Subcutaneous adipose tissue (tissue), 4 donors: ENCODE results near the gene TEX2. TPM values are rescaled to one million over a fixed set of nuclear protein-coding genes. Genes with fewer than 3 reads are reported as not detected.

Source experiments
- CTCF ChIP-seq: fragments of 450-650 bp; IDR thresholded peaks from one replicate; pipeline ENCODE4 v1.5.1; 2016; ENCODE audit warnings: low read depth, mild to moderate bottlenecking, control low read depth, antibody characterized with exemption, moderate library complexity
- total RNA-seq, 4 donors: library from RNA; depleted of rRNA; stranded (reverse); fragments of >200 nt; gene quantifications; one replicate each; pipeline ENCODE4 v1.1.0, GENCODE V29; 2016

TEX2 gene
- total RNA-seq, 4 donors from 2014 or later = 75.3 to 119 (median 102) TPM

- no peak for TF ChIP-seq CTCF
These were observed 47.1 kb downstream of the TEX2 start for GRCh38 chr17:64216000-64216337.

GRCh38 chr17:64214950-64215349 is 48.1 kb downstream of the TEX2 start:
- no peak for TF ChIP-seq CTCF

- TF ChIP-seq CTCF = no peak
These were observed 48.9 kb downstream of the TEX2 start for GRCh38 chr17:64213995-64214811.

- TF ChIP-seq CTCF = no peak
These were observed 50.9 kb downstream of the TEX2 start for GRCh38 chr17:64212122-64212521.

GRCh38 chr17:64209983-64210382 is 53.1 kb downstream of the TEX2 start:
- no peak for TF ChIP-seq CTCF

GRCh38 chr17:64209356-64209941 is 53.6 kb downstream of the TEX2 start:
- TF ChIP-seq CTCF = no peak

GRCh38 chr17:64205804-64206203 is 57.3 kb downstream of the TEX2 start:
- TF ChIP-seq CTCF = no peak
